ENCODE results near the gene RALGDS.
"Not testable (repeated sequence)": the region's sequence is repeated elsewhere in the genome, so short reads cannot be mapped to it uniquely, and the experiment has no call there.

RALGDS gene

DNA sequence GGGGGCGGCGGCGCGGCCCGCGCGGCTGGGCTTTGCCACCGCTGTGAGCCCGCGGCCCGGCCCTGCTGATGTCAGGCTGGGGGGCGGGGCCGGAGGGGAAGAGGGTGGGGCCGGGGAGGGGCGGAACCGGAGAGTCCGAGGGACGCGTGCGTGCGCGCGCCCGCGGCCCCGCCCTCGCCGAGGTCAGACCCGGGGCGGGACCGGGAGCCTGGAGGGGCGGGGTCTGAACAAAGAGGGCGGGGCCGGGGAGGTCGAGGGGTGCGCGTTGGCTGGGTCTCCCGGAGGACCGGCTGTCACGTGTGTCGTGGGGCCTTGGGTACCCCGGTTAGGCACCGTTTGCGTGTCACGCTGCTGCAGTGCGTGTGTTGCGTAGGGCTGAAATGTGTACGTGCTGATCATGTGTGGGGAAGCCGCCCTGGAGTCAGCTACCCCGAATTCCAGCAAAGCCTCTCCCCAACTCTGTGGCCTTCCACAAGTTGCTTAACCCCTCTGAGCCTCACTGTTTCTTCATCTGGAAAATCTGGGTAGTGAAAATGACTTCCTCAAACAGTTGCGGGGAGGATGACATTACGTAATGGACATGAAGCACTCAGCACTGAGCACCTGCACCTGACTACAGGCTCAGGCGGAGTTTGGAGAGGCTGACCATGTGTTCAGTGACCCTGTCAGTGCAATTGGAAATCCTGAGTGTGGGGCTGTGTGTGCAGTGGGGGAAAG, at the start of gene RALGDS:
TSS of gene RALGDS (minus strand) at position 43 of the 717 bp plus-strand sequence. CDS start 86 bp downstream, outside the sequence.
- peak; percentile 91 for DNase-seq

DNA sequence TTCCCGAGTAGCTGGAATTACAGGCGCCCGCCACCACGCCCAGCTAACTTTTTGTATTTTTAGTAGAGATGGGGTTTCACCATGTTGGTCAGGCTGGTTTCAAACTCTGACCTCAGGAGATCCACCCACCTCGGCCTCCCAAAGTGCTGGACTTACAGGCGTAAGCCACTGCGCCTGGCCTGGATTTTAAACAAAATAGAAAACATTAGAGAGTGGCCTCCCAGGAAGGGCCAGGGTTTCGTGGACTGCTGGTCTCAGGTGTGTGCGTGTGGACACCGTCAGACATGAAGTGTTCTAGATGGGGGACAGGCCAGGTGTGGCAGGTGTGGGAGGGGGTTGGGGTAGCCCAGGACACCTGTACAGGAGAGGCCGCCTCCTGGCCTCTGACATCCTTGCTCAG, 49.7 kb upstream of the RALGDS start:
- no peak for DNase-seq

DNA sequence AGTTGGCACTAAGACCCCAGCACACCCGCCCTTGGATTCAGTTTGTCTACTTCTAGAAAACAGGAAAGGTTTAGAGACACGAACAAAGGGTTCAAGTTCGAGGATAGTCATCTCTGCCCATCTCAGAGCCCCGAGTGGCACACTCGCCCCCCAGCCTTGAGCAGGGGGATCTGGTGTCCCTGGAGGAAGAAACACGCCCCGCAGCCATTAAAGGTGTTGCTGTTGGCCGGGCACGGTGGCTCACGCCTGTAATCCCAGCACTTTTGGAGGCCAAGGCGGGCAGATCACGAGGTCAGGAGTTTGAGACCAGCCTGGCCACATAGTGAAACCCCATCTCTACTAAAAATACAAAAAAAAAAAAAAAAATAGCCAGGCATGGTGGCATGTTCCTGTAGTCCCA, 48.6 kb upstream of the RALGDS start:
- DNase-seq = not testable (repeated sequence)

DNA sequence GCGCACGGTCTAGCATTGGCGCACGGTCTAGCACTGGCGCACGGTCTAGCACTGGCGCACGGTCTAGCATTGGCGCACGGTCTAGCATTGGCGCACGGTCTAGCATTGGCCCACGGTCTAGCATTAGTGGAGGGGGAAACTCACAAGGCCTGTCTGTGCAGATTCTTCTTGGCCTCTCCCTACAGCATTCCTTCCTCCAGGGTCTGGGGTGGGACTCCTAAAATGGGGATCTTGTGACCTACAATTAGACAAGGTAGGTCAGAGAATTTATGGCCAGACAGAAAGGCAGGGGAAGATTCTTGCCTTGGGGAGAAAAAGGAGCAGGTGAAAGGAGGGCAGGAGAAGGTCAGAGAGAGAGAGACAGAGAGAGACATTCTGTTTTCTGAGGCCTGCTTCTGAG, 48.1 kb upstream of the RALGDS start:
- no peak for DNase-seq

DNA sequence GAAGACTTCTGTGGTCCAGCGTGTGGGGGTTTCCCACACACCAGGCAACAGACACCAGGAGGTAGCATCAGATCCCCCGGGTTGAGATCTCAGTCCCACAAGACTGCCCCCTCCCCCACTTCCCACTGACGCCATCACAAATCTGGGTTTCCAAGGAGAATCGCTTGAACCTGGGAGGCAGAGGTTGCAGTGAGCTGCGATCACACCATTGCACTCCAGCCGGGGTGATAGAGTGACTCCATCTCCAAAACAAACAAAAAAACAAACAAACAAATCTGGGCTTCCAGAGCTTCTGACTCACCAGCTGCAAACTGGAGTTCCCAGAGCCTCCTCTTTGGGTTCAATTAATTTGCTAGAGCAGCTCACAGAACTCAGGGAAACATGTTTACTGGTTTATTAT, 47.4 kb upstream of the RALGDS start:
- no peak for DNase-seq

DNA sequence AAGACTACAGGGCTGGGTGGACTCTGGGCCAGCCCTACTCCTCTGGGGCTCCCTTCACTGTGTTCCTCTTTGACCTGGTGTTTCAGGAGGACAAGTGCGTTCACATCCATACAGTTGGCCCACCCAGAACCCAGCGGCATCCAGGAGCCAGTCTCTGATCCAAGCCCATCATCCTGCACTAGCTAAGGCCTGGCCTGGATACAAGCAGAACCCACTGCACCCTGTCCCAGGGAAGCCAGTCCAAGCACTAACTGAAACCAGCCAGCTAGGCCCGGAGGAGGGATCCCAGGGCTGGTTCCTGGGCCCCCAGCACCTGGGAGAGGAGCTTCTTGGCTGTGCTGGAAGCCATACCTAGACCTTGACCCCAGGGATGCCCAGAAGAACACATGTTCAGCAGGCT, 46.7 kb upstream of the RALGDS start:
- DNase-seq = no peak

DNA sequence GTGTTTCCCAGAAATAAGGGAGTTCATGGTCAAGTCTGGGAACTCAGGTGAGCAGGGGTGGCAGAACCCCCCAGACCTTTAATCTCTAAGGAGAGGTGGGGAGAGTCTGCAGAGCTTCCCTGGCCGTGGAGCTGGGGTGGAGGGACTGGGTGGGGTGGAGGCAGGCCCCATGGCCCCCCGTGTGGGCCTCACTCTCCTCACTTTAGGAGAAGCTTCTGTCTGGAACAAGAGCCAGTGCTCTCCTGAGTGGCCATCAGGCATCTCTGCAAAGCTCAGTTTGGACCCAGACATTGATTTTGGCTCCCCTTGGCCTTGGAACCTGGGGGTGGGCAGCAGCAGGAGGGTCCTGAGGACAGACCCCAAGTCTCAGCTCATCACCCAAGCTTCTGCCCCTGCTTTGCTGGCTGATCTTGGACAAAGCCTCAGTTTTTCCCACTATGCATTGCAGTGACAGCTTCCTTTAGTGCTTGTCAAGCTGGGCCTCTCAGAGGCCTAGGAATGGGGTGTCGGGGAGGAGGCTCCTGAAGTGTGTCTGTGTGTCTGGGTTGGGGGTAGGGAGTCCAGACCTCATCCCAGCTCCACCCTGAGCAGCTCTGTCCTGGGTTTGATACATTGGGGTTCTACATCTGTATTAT, 46.2 kb upstream of the RALGDS start:
- DNase-seq = no peak

DNA sequence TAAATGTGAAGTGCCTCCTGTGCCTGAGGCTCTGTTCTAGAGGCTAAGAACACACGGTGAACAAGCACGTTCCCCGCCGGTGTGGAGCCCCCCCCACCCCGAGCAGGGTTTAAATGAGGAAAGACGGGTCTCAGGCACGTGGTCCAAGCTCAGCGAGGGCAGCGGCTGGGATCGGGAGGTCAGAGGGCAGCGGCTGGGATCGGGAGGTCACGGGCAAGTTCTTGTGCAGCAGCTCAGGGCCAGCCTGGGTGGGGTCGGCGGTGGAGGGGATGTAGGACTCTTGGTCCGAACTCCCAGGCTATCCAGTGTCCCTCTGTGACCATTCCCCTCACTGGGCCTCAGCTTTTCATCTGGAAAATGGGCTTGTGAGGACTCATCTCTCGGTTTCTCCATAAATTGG, 45.4 kb upstream of the RALGDS start:
- no peak for DNase-seq

DNA sequence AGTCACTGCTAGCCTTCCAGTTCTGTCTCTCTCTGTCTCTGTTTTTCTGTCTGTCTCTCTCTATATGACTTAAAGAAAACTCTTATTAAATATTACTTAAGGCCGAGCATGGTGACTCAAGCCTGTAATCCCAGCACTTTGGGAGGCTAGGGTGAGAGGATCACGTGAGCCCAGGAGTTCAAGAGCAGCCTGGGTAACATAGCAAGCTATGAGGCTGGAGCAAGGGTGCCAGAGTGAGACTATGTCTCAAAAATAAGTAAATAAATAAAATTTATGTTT, 44.4 kb upstream of the RALGDS start:
- DNase-seq = peak; percentile 4

DNA sequence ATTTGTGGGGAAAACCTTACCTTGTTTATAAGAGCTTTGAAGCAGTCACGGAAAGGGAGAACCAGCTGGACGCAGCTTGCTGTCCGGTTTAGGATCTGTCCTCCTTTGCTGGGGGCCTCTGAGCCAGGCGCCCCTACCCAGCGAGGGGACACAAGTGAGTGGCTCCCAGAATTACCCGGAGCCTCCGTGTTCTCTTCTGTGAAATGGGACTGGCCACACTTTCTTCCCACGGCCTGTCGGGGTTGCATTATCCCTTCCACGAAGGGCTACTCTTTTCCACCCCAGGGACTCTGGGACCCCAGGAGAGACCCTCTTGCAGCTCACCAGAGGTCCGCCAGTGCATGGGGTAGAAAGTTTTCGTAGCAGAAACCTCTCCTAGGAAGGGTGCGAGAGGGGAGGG, 43.2 kb upstream of the RALGDS start:
- DNase-seq = peak; percentile 24

DNA sequence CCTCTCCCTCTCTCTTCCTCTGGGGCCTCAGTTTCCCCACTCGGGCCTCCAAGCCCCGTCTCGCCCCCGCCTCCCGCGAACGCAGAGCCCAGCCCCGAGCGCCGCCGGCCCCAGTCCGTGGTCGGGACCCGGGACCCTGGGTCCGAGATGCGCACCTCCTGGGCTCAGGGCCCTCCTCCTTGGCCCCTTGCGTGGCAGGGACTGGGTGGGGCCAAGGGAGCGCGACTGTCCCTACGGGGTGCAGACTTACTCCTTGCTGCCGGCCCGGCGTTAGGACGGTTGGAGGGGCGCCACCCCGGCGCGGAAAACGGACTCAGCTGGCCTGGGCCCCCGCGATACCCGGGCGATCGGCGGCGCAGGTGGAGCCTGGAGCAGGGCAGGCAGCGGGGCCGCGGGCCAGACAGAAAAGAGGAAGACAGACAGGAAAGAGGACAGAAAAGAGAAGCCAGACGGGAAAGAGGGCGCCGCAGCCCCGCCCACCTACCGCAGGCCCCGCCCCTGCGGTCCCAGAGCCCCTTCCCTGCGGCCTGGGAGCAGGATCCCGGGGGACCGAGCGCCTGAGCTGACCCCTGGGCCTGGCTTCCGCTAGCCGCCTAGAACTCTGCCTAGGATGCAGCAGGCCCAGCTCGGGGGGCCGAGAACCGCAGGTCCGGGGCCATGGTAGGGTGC, 42.6 kb upstream of the RALGDS start, which contains the start of gene GBGT1:
TSS of gene GBGT1 (minus strand) at position 411 of the 669 bp plus-strand sequence. CDS start 1,502 bp downstream, outside the sequence.
- DNase-seq = peak; percentile 61

DNA sequence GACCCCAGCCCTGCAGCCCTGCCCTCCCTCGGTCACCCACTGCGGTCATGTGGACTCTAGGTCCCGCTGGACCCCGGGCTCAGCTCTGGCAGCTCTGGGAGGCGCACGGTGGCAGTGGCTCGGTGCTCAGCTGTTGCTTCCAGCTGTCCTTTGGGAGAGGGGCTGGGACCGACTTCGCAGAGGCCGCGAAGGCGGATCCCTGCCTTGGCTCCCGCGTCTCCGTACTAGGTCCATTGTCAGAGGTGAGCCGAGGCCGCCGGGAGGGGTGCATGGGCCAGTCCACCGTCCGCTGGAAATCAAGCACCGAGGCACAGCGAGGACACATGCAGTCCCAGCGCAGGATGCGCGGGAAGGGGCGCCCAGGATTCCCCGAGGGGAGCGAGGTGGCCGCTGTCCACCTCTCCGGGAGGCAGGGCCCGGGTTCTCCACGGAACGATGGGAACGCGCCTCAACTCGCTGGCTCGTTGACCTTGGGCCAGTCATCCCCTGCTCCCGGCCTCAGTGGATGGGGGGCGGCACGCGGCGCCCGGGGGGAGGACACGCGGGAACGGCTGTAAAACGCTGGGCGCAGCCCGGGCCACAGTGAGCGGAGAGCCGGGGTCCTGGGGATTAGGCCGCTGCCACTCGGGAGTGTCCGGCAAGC, 41.9 kb upstream of the RALGDS start:
- DNase-seq = peak; percentile 36

DNA sequence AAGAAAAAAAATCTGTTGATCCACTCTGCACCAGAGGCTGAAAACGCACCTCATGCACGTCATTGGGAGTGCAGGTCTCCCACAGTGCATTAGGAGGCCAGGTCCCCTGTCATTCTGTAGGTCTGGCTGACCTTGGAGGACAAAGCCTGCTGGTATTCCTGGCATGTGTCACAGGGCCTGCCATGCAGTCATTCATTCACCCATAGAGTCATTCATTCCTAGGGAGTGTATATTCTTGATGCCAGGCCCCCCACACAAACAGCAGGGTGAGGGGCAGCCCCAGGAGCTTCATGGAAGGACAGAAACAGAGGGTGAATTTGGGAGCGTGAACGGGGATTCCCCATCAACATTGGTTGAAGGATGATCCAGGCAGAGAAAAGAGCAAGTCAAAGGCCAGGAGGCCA, 40.5 kb upstream of the RALGDS start:
- no peak for DNase-seq

DNA sequence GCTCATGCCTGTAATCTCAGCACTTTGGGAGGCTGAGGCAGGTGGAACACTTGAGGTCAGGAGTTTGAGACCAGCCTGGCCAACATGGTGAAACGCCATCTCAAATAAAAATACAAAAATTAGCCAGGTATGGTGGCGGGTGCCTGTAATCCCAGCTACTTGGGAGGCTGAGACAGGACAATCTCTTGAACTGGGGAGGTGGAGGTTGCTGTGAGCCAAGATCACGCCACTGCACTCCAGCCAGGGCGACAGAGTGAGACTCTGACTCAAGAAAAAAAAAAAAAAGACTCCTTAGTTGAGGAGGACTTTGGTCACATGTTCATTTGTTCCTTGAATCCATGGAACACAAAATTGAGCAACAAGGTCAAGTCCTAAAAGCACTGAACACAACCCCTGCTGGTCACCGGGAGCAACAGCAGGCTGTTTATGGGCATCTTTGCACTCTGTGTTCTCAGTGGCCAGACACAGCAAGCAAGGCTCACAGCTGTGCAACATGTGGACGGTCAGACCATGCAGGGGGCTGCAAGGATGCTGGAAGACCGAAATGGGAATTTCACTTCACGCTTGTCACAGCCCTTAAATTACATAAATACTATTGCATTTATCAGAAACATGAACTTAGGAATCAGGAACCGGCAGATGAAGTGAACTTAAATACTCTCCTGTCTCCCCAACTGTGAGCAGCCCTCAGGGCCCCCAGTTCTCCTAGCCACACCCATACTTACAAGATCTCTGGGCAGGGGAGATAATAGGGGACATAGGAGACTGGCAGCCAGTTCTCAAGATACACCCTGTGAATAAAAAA, 39.9 kb upstream of the RALGDS start:
- peak; percentile 23 for DNase-seq

DNA sequence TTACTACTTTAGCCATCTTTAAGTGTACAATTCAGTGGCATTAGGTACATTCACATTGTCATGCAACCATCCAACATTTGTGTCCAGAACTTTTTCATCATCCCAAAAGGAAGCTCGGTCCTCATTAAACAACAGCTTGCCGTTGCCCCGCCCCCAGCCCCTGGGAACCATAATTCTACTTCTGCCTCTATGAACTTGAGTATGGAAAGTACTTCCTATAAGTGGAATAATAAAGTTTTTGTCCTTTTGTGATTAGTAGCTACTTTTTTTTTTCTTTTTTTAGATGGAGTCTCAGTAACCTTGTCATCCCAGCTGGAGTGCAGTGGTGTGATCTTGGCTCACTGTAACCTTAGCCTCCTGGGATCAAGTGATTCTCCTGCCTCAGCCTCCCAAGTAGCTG, 37.7 kb upstream of the RALGDS start:
- peak; percentile 17 for DNase-seq

DNA sequence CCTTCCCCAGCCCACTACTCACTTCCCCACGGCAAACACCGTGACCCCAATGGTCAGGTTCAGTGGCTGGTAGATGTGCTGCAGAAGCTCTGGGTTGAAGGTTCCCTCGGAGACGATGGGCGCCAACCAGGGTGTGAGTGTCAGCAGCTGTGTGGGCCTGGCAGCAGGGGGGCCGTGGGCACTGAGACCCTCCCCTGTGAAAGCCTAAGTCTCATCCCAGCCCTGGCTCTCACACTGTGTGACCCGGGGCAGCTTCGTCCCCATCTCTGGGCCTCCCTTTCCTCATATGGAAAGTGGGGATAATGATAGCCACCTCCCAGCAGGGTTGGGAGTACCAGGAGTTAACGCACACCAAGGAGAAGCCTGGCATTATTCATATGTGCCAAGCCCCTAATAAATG, 34.1 kb upstream of the RALGDS start:
- DNase-seq = peak; percentile 11

DNA sequence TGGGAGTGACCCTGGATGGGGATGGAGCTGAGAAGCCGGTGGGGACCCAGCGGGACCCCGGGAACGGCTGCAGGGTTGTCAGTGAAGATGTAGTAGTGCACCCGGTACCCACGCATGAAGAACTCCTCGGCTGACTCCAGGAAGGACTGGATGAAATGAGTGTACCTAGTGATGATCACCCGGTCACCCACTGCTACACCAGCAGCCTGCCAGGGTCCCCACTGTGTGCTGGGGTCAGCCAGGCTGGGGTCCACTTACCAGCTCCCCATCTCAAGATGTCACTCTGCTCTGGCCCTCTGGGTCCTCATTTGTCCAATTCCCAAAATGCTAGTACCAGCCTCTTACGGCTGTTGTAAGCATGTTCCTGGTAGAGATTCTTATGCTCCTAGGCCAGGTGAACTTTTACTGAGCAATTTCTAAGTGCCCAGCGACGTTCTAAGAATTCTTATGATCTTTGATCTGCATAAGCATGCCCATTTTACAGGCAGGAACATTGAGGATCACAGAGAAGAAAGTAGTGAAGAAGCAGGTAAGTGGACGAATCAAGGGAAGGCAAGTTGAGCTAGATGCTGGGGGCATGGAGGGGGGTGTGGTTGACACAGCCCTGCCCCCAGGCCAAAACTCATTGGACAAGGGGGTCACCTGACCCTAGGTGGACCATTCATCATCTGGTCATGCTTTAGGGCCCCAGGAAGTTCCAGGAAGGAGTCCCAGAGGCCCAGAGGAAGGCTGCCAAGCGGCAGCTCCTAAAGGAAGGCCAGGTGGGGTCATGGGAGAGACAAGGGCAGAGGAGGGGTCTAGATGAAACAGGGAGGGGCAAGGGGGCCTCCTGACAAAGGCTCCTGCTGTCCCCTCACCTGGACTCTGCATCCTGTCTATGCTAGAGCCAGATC, 33.3 kb upstream of the RALGDS start:
- no peak for DNase-seq

DNA sequence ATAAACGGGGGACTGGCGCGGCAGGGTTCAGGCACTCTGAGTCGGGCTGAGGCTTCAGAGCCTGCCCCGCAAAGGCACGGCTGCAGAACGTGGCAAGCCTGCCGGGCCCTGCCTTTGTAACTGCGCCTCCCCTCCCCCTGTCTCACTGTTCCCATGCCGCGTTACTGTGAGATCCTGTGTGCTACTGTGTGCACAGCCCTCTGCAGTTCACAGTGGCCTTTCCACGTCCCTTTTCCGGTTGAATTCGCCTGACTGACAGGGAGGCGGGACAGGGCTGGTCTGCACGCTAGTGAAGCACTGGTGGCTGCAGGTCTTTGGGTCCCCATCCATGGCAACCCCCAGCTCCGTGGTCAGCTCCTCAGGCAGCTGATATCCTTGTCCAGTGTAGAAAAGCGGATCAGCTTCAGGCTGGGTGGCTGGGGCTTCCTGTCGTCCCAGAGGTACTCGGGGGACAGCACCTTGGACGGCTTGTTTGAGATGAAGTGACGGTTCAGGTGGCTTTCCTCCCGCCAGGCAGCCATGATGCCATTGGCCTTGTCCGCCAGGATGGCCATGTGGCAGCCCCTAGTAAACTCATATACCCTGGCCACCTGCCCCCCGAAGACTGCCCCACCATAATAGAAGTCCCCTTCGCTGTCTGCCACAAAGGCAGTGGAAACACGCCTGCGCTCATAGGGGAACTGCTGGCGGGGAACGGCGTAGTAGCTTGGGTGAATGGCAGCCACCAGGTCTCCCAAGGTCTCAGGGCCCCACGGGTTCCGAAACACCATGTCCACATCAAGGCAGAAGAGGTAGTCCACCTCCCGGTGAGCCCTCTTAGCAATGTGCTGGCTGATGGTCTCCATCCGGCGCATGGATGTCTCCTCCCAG, 32.4 kb upstream of the RALGDS start:
- DNase-seq = no peak

DNA sequence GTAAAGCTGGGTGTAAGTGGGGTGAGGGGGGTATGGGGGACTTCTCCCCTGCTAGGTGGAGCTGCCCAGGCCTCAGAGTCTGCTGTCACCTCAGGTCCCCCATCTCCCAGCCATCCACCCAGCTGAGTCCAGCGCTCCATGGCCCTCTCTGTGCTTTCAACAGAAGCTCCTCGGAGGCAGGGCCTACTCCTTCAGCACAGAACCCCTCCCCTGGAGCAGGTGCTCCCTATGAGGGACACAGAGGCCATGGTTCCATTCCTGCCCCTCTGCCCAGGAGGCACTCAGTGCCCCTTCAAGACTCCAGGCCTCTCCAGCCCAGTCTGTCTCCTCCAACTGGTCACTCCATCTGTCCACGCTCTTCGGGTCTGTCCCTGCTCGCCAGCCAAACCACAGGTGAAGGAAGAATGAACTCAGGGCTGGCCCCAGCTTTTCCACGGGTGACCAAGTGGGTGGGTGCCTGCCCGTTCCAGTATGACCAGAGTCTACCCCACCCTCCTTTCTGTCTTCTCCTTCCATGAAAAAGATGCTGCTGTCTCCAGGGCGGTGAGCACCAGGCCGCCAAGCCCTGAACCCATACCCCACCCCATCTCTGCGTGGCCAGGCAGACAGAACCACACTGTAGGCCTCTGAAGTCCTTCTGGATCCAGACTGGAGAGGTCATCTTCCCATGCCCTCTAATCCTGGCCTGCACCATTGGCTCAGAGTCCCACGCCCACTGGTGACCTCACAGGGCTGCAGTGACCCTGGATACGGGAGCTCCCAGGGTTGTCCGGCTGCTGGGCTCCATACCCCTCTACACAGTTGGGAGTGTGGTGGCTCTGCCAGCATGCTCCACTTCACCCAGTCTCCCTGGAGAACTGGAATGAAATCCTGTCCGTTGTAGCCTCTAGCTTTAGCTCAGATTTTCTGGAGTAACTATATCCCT, 30.8 kb upstream of the RALGDS start:
- no peak for DNase-seq

DNA sequence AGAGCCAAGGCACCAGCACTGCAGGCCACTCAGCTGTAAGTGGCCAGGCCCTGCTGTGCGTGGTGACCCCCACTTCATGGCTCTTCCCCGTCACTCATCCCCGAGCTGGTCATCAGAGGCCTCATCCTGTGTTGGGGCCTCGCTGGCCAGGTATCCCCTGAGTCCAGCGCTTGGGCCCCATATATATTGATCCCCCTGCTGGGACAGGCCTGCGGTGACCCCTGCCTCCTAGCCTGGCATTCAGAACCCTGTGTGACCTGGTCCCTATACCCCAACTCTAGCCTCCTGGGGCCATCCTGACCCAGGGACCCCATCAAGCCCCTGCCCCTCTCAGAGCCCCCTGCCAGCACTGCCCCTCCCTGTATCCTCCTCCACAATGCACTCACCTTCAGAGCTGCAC, 30.0 kb upstream of the RALGDS start:
- no peak for DNase-seq
